Kidney (tissue), 14 donors: Measurements from ENCODE around the gene NUP160. TPM values are rescaled to one million over a fixed set of nuclear protein-coding genes. Genes with fewer than 3 reads are reported as not detected.

Experiments used
- DNase-seq, 5 donors: peaks; one replicate each; pipeline ENCODE4 v3.0.0-alpha.2; 2013 to 2020
- FAIRE-seq: peaks from 2 replicates; lab custom pipeline; 2012; peaks lifted over from hg19 to GRCh38; lab: Jason Lieb, UNC
- H3K27ac ChIP-seq, 2 donors: one replicate each; pipeline ENCODE4 v1.7.0; 2013; ENCODE audit warnings: low read depth in 2 of 2, low read length in 2 of 2, inconsistent platforms in 1 of 2
- H3K27me3 ChIP-seq: one replicate; pipeline ENCODE4 v1.7.1; 2013; ENCODE audit warnings: low read length, inconsistent platforms; ENCODE audit not compliant: control insufficient read depth, insufficient read depth
- H3K36me3 ChIP-seq, 3 donors: one replicate each; pipeline versions ENCODE4 v1.7.0 to v1.7.1; 2013; ENCODE audit warnings: low read length in 3 of 3, control low read depth in 1 of 3, inconsistent platforms in 1 of 3; ENCODE audit not compliant: insufficient read depth in 3 of 3, control insufficient read depth in 2 of 3
- H3K4me1 ChIP-seq, 3 donors: one replicate each; pipeline versions ENCODE4 v1.7.0 to v1.7.1; 2013; ENCODE audit warnings: low read length in 3 of 3, inconsistent platforms in 1 of 3, low read depth in 1 of 3; ENCODE audit not compliant: control insufficient read depth in 2 of 3, insufficient read depth in 2 of 3
- H3K4me3 ChIP-seq, 3 donors: one replicate each; pipeline versions ENCODE4 v1.7.0 to v1.8.1; 2013; ENCODE audit warnings: low read length in 3 of 3, control low read depth in 1 of 3, inconsistent platforms in 1 of 3
- H3K9ac ChIP-seq, 3 donors: one replicate each; pipeline versions ENCODE4 v1.7.0 to v1.7.1; 2013; ENCODE audit warnings: low read length in 3 of 3, control low read depth in 1 of 3, inconsistent platforms in 1 of 3
- H3K9me3 ChIP-seq, 3 donors: one replicate each; pipeline versions ENCODE4 v1.7.0 to v1.7.1; 2013; ENCODE audit warnings: low read length in 3 of 3, control low read depth in 1 of 3, inconsistent platforms in 1 of 3; ENCODE audit not compliant: control insufficient read depth in 2 of 3, insufficient read depth in 1 of 3
- CTCF ChIP-seq: IDR thresholded peaks from 3 replicates; pipeline ENCODE4 v1.5.1; 2012; ENCODE audit warnings: mild to moderate bottlenecking, moderate library complexity, borderline replicate concordance; ENCODE audit not compliant: insufficient read depth; ENCODE audit errors: extremely low read depth
- intact Hi-C: fragments of 100-400 bp; cut with DNase I; formaldehyde crosslinking; loops from one replicate; pipeline ENCODE4 v1.11.1; 2022
- polyA plus RNA-seq: library from polyadenylated mRNA; stranded (reverse); fragments of 350-450 nt; fragmentation: Illumina TruSeq; extraction: RNeasy Lipid Tissue Mini Kit (QIAGEN cat#74804); gene quantifications from one replicate; pipeline ENCODE4 v1.2.3, GENCODE V29; 2014; ENCODE audit warnings: low read depth, low replicate concordance; ENCODE audit not compliant: insufficient read depth
- total RNA-seq: library from RNA; stranded (reverse); fragmentation: NEBNext Ultra II Directional; extraction: Animal tissue kit (Norgen Biotek cat#: 25700); gene quantifications from one replicate; pipeline ENCODE4 v1.2.1, GENCODE V29; 2021
- donor health status: control.
- donor health status: control.
- donor health status: control.
- donor health status: control.
- donor health status: control.
- donor health status: DM: yes; HTN: yes; CAD: no.
- donor health status: Normal renal cell carcinoma (clear cell type).

Gene NUP160
- total and polyA plus RNA-seq, 2 donors from 2014 or later = 6.8 to 39.3 TPM

- H3K27me3 ChIP-seq = no peaks in the 10 kb centered on the region
- H3K36me3 ChIP-seq = no peaks in the 10 kb centered on the region
- DNase-seq (no peak), FAIRE-seq (no peak)
- no peaks in the 10 kb centered on the region for H3K4me1 ChIP-seq
- intact Hi-C loops = no loop called here
- H3K27ac ChIP-seq = no peak overlapping the region
- no peak overlapping the region for H3K9ac ChIP-seq
- no peak overlapping the region for H3K4me3 ChIP-seq
- no peaks in the 10 kb centered on the region for H3K9me3 ChIP-seq
- no peak for TF ChIP-seq CTCF
These were observed 43.7 kb upstream of the NUP160 start for GRCh38 chr11:47891886-47892285.

GRCh38 chr11:47889714-47890441 is 41.7 kb upstream of the NUP160 start:
- no peak for FAIRE-seq
- DNase-seq = no peak
- no peak for TF ChIP-seq CTCF
- Histone ChIP-seq H3K27ac (no peak overlapping the region), H3K36me3 (no peaks in the 10 kb centered on the region), H3K9me3 (no peaks in the 10 kb centered on the region), H3K9ac (no peak overlapping the region), H3K4me3 (no peak overlapping the region), H3K27me3 (no peaks in the 10 kb centered on the region), H3K4me1 (no peaks in the 10 kb centered on the region)
- intact Hi-C loops = no loop called here

GRCh38 chr11:47887910-47888569 is 39.9 kb upstream of the NUP160 start:
- Histone ChIP-seq H3K4me3 (no peak overlapping the region), H3K36me3 (no peaks in the 10 kb centered on the region), H3K9me3 (no peaks in the 10 kb centered on the region), H3K4me1 (no peaks in the 10 kb centered on the region), H3K27ac (no peak overlapping the region), H3K27me3 (no peaks in the 10 kb centered on the region), H3K9ac (no peak overlapping the region)
- DNase-seq (no peak), FAIRE-seq (no peak)
- intact Hi-C loops = no loop called here
- TF ChIP-seq CTCF = no peak
